ENCODE data around the gene AIDA.
A peak's percentile ranks its signal among the peaks of the same experiment; 100 is the strongest.

DNA sequence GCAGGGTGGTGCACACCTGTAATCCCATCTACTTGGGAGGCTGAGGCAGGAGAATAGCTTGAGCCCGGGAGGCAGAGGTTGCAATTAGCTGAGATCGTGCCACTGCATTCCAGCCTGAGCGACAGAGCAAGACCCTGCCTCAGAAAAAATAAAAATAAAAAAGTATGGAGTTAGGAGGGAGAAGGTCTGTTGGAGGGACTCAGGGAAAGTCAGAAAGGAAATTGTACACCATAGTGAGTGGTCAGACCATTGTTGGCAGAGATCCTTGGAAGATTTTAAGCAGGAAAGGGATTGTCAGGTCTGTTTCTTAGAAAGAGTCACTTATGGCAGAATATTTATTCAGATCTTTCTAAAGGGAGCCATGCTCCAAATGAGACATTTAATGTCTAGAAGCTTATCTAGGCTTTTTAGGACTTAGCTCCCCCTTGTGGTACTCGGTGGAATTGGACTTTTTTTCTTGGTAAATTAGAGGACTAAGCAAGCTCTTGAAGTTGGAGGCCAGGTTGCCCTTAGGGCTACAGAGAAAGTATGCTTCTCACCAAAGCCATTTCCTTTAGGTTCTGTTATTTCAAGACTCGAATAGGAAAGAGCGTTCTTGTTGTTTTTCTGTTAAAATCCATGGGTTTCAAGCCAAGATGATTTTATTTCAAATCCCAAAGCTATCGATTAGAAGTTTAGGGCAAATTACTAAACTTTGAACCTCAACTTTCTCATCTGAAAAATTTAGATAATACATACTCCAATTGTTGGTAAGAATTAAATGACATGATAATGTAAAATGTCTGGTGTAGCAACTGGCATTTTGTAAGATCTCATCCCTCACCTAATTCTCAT is 77.9 kb downstream of the AIDA start:
- TF ChIP-seq, protein P1, sequence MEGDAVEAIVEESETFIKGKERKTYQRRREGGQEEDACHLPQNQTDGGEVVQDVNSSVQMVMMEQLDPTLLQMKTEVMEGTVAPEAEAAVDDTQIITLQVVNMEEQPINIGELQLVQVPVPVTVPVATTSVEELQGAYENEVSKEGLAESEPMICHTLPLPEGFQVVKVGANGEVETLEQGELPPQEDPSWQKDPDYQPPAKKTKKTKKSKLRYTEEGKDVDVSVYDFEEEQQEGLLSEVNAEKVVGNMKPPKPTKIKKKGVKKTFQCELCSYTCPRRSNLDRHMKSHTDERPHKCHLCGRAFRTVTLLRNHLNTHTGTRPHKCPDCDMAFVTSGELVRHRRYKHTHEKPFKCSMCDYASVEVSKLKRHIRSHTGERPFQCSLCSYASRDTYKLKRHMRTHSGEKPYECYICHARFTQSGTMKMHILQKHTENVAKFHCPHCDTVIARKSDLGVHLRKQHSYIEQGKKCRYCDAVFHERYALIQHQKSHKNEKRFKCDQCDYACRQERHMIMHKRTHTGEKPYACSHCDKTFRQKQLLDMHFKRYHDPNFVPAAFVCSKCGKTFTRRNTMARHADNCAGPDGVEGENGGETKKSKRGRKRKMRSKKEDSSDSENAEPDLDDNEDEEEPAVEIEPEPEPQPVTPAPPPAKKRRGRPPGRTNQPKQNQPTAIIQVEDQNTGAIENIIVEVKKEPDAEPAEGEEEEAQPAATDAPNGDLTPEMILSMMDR (IDR thresholded peaks at IDR 0.05) = peak; percentile 84 to 86 (median 85)
- no peak for TF ChIP-seq POLR2A (IDR thresholded peaks at IDR 0.05)

All from thyroid gland (tissue), 4 donors.